ENCODE measurements around the gene SLC32A1. TPM values are rescaled to one million over a fixed set of nuclear protein-coding genes. Genes with fewer than 3 reads are reported as not detected.

SLC32A1 gene
- total RNA-seq, 1 experiment from 2014 or later = 0.09 TPM

- Mint-ChIP-seq H3K9me3 (no peaks in the 10 kb centered on the region), H3K4me1 (peaks cover 20% of the 10 kb centered on the region), H3K36me3 (peaks cover 7% of the 10 kb centered on the region), H3K4me3 (peak overlapping the region; percentile 71), H3K27me3 (ENCODE audit: low read depth) (peaks cover 27% of the 10 kb centered on the region), H3K27ac (peak overlapping the region; percentile 64; the same call in 1 of the 2 replicates)
- peak; percentile 73 for DNase-seq (ENCODE audit: low spot score)
- CTCF ChIA-PET = interaction anchor here (0.7 to 7.4 kb wide), 10 partner anchors 18 to 412 kb away, joined by 3 to 127 read pairs (median 9); partner anchors contain the start of gene SLC32A1
- POLR2A ChIA-PET = interaction anchor here (0.8 to 1.8 kb wide), 4 partner anchors 19 to 48 kb away, joined by 3 to 6 read pairs (median 6); partner anchors contain the start of gene SLC32A1
- no peak for TF ChIP-seq ETV6 (CRISPR knock-in tag; IDR thresholded peaks at IDR 0.05)
- no peak for TF ChIP-seq SMAD4 (CRISPR knock-in tag; IDR thresholded peaks at IDR 0.05)
- TF ChIP-seq MXD4 (CRISPR knock-in tag; IDR thresholded peaks at IDR 0.05; ENCODE audit: borderline replicate concordance) = no peak
- no peak for TF ChIP-seq PRDM15 (CRISPR knock-in tag; IDR thresholded peaks at IDR 0.05)
- TF ChIP-seq AFF4 (CRISPR knock-in tag; IDR thresholded peaks at IDR 0.05; ENCODE audit: borderline replicate concordance) = no peak
- no peak for TF ChIP-seq HMGA2 (CRISPR knock-in tag; IDR thresholded peaks at IDR 0.05)
- TF ChIP-seq NR1H2 (CRISPR knock-in tag; IDR thresholded peaks at IDR 0.05) = no peak
- no peak for TF ChIP-seq RORB (CRISPR knock-in tag; IDR thresholded peaks at IDR 0.05)
- TF ChIP-seq ESRRA (CRISPR knock-in tag; IDR thresholded peaks at IDR 0.05; ENCODE audit: borderline replicate concordance) = no peak
- ATAC-seq = peak; percentile 70
Measured at GRCh38 chr20:38748861-38749149, 24.5 kb downstream of the SLC32A1 start.

- peaks cover 31% of the 10 kb centered on the region for H3K36me3 Mint-ChIP-seq
- H3K4me1 Mint-ChIP-seq = peaks cover 20% of the 10 kb centered on the region
- no peak overlapping the region for H3K4me3 Mint-ChIP-seq
- ChIA-PET POLR2A (interaction anchor here (0.6 kb wide), 1 partner anchor 198 kb away, joined by 3 read pairs; no protein-coding TSS in a partner anchor), CTCF (interaction anchor here (0.8 to 7.4 kb wide), 8 partner anchors 20 to 104 kb away, joined by 3 to 127 read pairs (median 5); partner anchors contain the start of gene SLC32A1)
- ATAC-seq = no peak
- H3K9me3 Mint-ChIP-seq = no peaks in the 10 kb centered on the region
- DNase-seq (ENCODE audit: low spot score) = no peak
- H3K27me3 Mint-ChIP-seq (ENCODE audit: low read depth) = peaks cover 13% of the 10 kb centered on the region
- H3K27ac Mint-ChIP-seq = no peak overlapping the region
- TF ChIP-seq JAZF1 (CRISPR knock-in tag; IDR thresholded peaks at IDR 0.05) (no peak), ETV6 (CRISPR knock-in tag; IDR thresholded peaks at IDR 0.05) (no peak), ZNF512 (CRISPR knock-in tag; IDR thresholded peaks at IDR 0.05; ENCODE audit: borderline replicate concordance) (no peak), CREM (CRISPR knock-in tag; IDR thresholded peaks at IDR 0.05) (no peak), OVOL2 (CRISPR knock-in tag; IDR thresholded peaks at IDR 0.05; ENCODE audit: borderline replicate concordance) (no peak), SP1 (CRISPR knock-in tag; conservative IDR thresholded peaks at IDR 0.05) (no peak), ATF3 (CRISPR knock-in tag; conservative IDR thresholded peaks at IDR 0.05) (no peak), ZNF423 (CRISPR knock-in tag; IDR thresholded peaks at IDR 0.05) (no peak), ZBTB43 (CRISPR knock-in tag; IDR thresholded peaks at IDR 0.05) (no peak), E2F4 (CRISPR knock-in tag; IDR thresholded peaks at IDR 0.05; ENCODE audit: borderline replicate concordance, low read depth) (no peak)
Measured at GRCh38 chr20:38751360-38751976, 27.2 kb downstream of the SLC32A1 start.

Measured in WTC11 (cell line).